GM12878 (cell line): ENCODE data around the gene BOLA1. TPM values are rescaled to one million over a fixed set of nuclear protein-coding genes. Genes with fewer than 3 reads are reported as not detected.
A peak's percentile ranks its signal among the peaks of the same experiment; 100 is the strongest.

Experiments used
- BCLAF1 ChIP-seq: fragments of 450-650 bp; IDR thresholded peaks from 2 replicates; pipeline ENCODE4 v1.6.1; 2017; ENCODE audit warnings: antibody characterized with exemption, mild to moderate bottlenecking, moderate library complexity
- CEBPB ChIP-seq, 2 experiments: fragments of 150-350 bp in 1 of 2; IDR thresholded peaks; 2 replicates each; pipeline ENCODE4 v1.6.1; 2012 to 2014; ENCODE audit warnings: low read depth in 2 of 2, low read length in 2 of 2, borderline replicate concordance in 1 of 2, inconsistent platforms in 1 of 2
- CTCF ChIP-seq, 3 experiments: IDR thresholded peaks in 2 of 3; conservative IDR thresholded peaks in 1 of 3; 2 replicates each; pipeline ENCODE4 v1.5.1; 2011; ENCODE audit warnings: low read depth in 3 of 3, low read length in 3 of 3, mild to moderate bottlenecking in 3 of 3, control low read depth in 2 of 3, moderate library complexity in 2 of 3, inconsistent platforms in 1 of 3, mixed read lengths in 1 of 3; ENCODE audit not compliant: control insufficient read depth in 2 of 3, insufficient read depth in 1 of 3; ENCODE audit errors: extremely low read depth in 1 of 3
- DPF2 ChIP-seq: fragments of 450-650 bp; IDR thresholded peaks from 2 replicates; pipeline ENCODE4 v1.6.1; 2017; ENCODE audit warnings: mild to moderate bottlenecking
- EP300 ChIP-seq, 2 experiments: fragments of 150-350 bp in 1 of 2; IDR thresholded peaks; 2 replicates each; pipeline ENCODE4 v1.6.1; 2011 to 2012; ENCODE audit warnings: low read depth in 2 of 2, low read length in 2 of 2, borderline replicate concordance in 1 of 2, improper control_type of control experiment in 1 of 2, inconsistent platforms in 1 of 2; ENCODE audit not compliant: control insufficient read depth in 1 of 2
- IKZF1 ChIP-seq: fragments of 450-650 bp; conservative IDR thresholded peaks from 2 replicates; pipeline ENCODE4 v1.6.1; 2017; ENCODE audit warnings: antibody characterized with exemption, mild to moderate bottlenecking
- IRF4 ChIP-seq: IDR thresholded peaks from 2 replicates; pipeline ENCODE4 v1.6.1; 2011; ENCODE audit warnings: low read depth, low read length
- KLF5 ChIP-seq: fragments of 450-650 bp; IDR thresholded peaks from 2 replicates; pipeline ENCODE4 v1.6.1; 2014; ENCODE audit warnings: mild to moderate bottlenecking; ENCODE audit not compliant: partially characterized antibody
- RCOR1 ChIP-seq: conservative IDR thresholded peaks from 2 replicates; pipeline ENCODE4 v1.6.1; 2012; ENCODE audit warnings: low read depth, low read length, improper control_type of control experiment
- SIN3A ChIP-seq: IDR thresholded peaks from 2 replicates; pipeline ENCODE4 v1.6.1; 2012; ENCODE audit warnings: low read depth, low read length, improper control_type of control experiment
- SIX5 ChIP-seq: IDR thresholded peaks from 2 replicates; pipeline ENCODE4 v1.6.1; 2011; ENCODE audit warnings: mild to moderate bottlenecking, low read depth, low read length, moderate library complexity; ENCODE audit not compliant: severe bottlenecking
- SREBF1 ChIP-seq: IDR thresholded peaks from 2 replicates; pipeline ENCODE4 v1.6.1; 2012; ENCODE audit warnings: mild to moderate bottlenecking, low read length
- YY1 ChIP-seq: IDR thresholded peaks from 2 replicates; pipeline ENCODE4 v1.6.1; 2011; ENCODE audit warnings: low read depth, mild to moderate bottlenecking, low read length
- ZNF384 ChIP-seq: IDR thresholded peaks from 2 replicates; pipeline ENCODE4 v1.6.1; 2012; ENCODE audit warnings: low read depth, mild to moderate bottlenecking, low read length, improper control_type of control experiment, borderline replicate concordance
- ZNF622 ChIP-seq: fragments of 450-650 bp; IDR thresholded peaks from 2 replicates; pipeline ENCODE4 v1.6.1; 2017; ENCODE audit warnings: mild to moderate bottlenecking, inconsistent platforms
- polyA plus RNA-seq, 11 experiments: library from polyadenylated mRNA; depleted of rRNA in 4 of 11; unstranded in 6 of 11; stranded (reverse) in 5 of 11; fragments of >200 nt; fragmentation: Nextera tagmentation in 4 of 11; fragmentation: Illumina TruSeq in 1 of 11; extraction: Ambion mirVana in 4 of 11; extraction: Trizol in 1 of 11; gene quantifications; 1 replicate in 1 of 11; 2 replicates in 10 of 11; pipeline versions ENCODE4 v1.2.1 to v1.2.3, GENCODE V29; 2011 to 2016; ENCODE audit warnings: inconsistent platforms in 2 of 11, missing spikeins in 2 of 11, low read depth in 1 of 11
- total RNA-seq, 4 experiments: library from RNA; depleted of rRNA in 3 of 4; stranded (reverse); fragments of >200 nt in 3 of 4; fragmentation: Illumina TruSeq in 1 of 4; extraction: Trizol in 1 of 4; gene quantifications; 2 replicates each; pipeline versions ENCODE4 v1.2.1 to v1.2.3, GENCODE V29; 2013 to 2021
- TF ChIP-seq, protein P1 (sequence below): fragments of 450-650 bp; formaldehyde crosslinking; IDR thresholded peaks from 2 replicates; pipeline ENCODE4 v1.4.0; 2020; ENCODE audit warnings: mild to moderate bottlenecking, moderate library complexity
- TF ChIP-seq, protein P2 (sequence below): fragments of 450-650 bp; IDR thresholded peaks from 2 replicates; pipeline ENCODE4 v1.6.1; 2017; ENCODE audit warnings: borderline replicate concordance

Gene BOLA1
- total and polyA plus RNA-seq, 10 of the 15 experiments (the other 5 are each of a cell fraction or from before 2014, with no cell fraction given): 0.74 to 18.7 (median 11.3) TPM

DNA sequence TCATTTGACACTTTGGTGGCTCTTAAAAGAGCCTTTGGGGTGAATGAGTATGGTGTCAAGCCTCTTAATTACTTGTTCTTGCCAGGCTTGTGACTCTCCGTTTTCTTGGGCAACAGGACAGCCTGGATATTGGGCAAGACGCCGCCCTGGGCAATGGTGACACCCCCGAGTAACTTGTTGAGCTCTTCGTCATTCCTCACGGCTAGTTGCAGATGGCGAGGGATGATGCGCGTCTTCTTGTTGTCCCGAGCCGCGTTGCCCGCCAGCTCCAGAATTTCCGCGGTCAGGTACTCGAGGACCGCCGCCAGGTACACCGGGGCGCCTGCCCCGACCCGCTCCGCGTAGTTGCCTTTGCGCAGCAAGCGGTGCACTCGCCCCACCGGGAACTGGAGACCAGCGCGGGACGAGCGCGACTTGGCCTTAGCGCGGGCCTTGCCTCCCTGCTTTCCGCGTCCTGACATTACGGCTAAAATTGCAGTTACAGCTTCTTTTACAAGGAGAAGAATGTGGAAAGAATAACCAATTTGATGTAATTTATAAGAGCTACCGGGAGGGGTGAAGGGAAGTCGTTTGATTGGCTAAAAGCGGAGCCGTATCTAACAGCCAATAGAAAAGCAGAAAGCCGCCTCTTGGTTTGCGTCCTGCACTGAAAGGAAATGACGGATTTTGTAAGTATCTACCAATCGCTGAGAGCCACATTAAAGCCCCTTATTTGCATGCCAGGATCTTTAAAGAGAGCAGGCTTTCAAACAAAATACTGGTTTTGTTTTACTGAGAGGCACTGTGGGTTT is 11.7 kb upstream of the BOLA1 start (continued):
- no peak for TF ChIP-seq EP300 (IDR thresholded peaks at IDR 0.05; ENCODE audit: borderline replicate concordance in 1 of 2, control insufficient read depth in 1 of 2, low read depth in 2 of 2, low read length in 2 of 2)
- no peak for TF ChIP-seq SREBF1
- no peak for TF ChIP-seq CTCF (IDR thresholded peaks at IDR 0.05 in 2 of 3, conservative IDR thresholded peaks at IDR 0.05 in 1 of 3; ENCODE audit: control insufficient read depth in 2 of 3, extremely low read depth in 1 of 3, insufficient read depth in 1 of 3, low read depth in 3 of 3, low read length in 3 of 3)
- peak; percentile 5 to 13; a peak in 1 of 4 replicates for TF ChIP-seq CEBPB (IDR thresholded peaks at IDR 0.05; ENCODE audit: borderline replicate concordance in 1 of 2, low read depth in 2 of 2, low read length in 2 of 2)
- 0 out of 2 replicates have a peak, but pooled peaks have one; percentile 59 for TF ChIP-seq SIN3A
- no peak for TF ChIP-seq RCOR1
- no peak for TF ChIP-seq ZNF384
- TF ChIP-seq IRF4: no peak
- TF ChIP-seq YY1: 0 out of 2 replicates have a peak, but pooled peaks have one; percentile 8
- TF ChIP-seq BCLAF1: peak; percentile 79
- no peak for TF ChIP-seq KLF5
- TF ChIP-seq, protein P1, sequence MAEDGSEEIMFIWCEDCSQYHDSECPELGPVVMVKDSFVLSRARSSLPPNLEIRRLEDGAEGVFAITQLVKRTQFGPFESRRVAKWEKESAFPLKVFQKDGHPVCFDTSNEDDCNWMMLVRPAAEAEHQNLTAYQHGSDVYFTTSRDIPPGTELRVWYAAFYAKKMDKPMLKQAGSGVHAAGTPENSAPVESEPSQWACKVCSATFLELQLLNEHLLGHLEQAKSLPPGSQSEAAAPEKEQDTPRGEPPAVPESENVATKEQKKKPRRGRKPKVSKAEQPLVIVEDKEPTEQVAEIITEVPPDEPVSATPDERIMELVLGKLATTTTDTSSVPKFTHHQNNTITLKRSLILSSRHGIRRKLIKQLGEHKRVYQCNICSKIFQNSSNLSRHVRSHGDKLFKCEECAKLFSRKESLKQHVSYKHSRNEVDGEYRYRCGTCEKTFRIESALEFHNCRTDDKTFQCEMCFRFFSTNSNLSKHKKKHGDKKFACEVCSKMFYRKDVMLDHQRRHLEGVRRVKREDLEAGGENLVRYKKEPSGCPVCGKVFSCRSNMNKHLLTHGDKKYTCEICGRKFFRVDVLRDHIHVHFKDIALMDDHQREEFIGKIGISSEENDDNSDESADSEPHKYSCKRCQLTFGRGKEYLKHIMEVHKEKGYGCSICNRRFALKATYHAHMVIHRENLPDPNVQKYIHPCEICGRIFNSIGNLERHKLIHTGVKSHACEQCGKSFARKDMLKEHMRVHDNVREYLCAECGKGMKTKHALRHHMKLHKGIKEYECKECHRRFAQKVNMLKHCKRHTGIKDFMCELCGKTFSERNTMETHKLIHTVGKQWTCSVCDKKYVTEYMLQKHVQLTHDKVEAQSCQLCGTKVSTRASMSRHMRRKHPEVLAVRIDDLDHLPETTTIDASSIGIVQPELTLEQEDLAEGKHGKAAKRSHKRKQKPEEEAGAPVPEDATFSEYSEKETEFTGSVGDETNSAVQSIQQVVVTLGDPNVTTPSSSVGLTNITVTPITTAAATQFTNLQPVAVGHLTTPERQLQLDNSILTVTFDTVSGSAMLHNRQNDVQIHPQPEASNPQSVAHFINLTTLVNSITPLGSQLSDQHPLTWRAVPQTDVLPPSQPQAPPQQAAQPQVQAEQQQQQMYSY: peak; percentile 58
- TF ChIP-seq, protein P2, sequence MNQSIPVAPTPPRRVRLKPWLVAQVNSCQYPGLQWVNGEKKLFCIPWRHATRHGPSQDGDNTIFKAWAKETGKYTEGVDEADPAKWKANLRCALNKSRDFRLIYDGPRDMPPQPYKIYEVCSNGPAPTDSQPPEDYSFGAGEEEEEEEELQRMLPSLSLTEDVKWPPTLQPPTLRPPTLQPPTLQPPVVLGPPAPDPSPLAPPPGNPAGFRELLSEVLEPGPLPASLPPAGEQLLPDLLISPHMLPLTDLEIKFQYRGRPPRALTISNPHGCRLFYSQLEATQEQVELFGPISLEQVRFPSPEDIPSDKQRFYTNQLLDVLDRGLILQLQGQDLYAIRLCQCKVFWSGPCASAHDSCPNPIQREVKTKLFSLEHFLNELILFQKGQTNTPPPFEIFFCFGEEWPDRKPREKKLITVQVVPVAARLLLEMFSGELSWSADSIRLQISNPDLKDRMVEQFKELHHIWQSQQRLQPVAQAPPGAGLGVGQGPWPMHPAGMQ: no peak
- peak; percentile 4 for TF ChIP-seq SIX5
- peak; percentile 17; the same call in 1 of the 2 replicates for TF ChIP-seq IKZF1
- no peak for TF ChIP-seq ZNF622
- no peak; the same call in 1 of the 2 replicates for TF ChIP-seq DPF2
